ENCODE results near the gene SFT2D1.
"Not testable (repeated sequence)": the region's sequence is repeated elsewhere in the genome, so short reads cannot be mapped to it uniquely, and the experiment has no call there.

SFT2D1 gene

GRCh38 chr6:166342349-166343149, at the start of gene SFT2D1:
Gene SFT2D1 (minus strand): TSS chr6:166342545. CDS start chr6:166342481, 64 bp downstream.
- peak; percentile 92 for DNase-seq

GRCh38 chr6:166389119-166389518, 46.8 kb upstream of the SFT2D1 start:
- DNase-seq = no peak

GRCh38 chr6:166388290-166389004, 46.1 kb upstream of the SFT2D1 start:
- no peak for DNase-seq

- DNase-seq = no peak
Observed at GRCh38 chr6:166387642-166388289, 45.4 kb upstream of the SFT2D1 start.

GRCh38 chr6:166387098-166387497, 44.8 kb upstream of the SFT2D1 start:
- not testable (repeated sequence) for DNase-seq

- no peak for DNase-seq
Observed at GRCh38 chr6:166386111-166386510, 43.8 kb upstream of the SFT2D1 start.

GRCh38 chr6:166383802-166384363, 41.5 kb upstream of the SFT2D1 start:
- peak; percentile 75 for DNase-seq

GRCh38 chr6:166382933-166383801, 40.8 kb upstream of the SFT2D1 start, which contains the start of gene MPC1:
Gene MPC1 (minus strand): TSS chr6:166382940. CDS start chr6:166382876, 64 bp downstream.
- peak; percentile 98 for DNase-seq

GRCh38 chr6:166382500-166382932, 40.2 kb upstream of the SFT2D1 start:
- no peak for DNase-seq

GRCh38 chr6:166381733-166382499, 39.6 kb upstream of the SFT2D1 start:
- DNase-seq = peak; percentile 89

GRCh38 chr6:166381381-166381732, 39.0 kb upstream of the SFT2D1 start:
- DNase-seq = no peak

- no peak for DNase-seq
Observed at GRCh38 chr6:166379800-166380199, 37.5 kb upstream of the SFT2D1 start.

GRCh38 chr6:166379103-166379586, 36.8 kb upstream of the SFT2D1 start:
- no peak for DNase-seq

GRCh38 chr6:166377721-166378120, 35.4 kb upstream of the SFT2D1 start:
- no peak for DNase-seq

- DNase-seq = no peak
Observed at GRCh38 chr6:166375013-166375412, 32.7 kb upstream of the SFT2D1 start.

GRCh38 chr6:166370489-166370888, 28.1 kb upstream of the SFT2D1 start:
- DNase-seq = no peak

GRCh38 chr6:166369782-166370181, 27.4 kb upstream of the SFT2D1 start:
- DNase-seq = no peak

- DNase-seq = no peak
Observed at GRCh38 chr6:166366921-166367320, 24.6 kb upstream of the SFT2D1 start.

- no peak for DNase-seq
Observed at GRCh38 chr6:166365806-166366205, 23.5 kb upstream of the SFT2D1 start.

GRCh38 chr6:166365221-166365620, 22.9 kb upstream of the SFT2D1 start:
- no peak for DNase-seq

- no peak for DNase-seq
Observed at GRCh38 chr6:166364456-166364855, 22.1 kb upstream of the SFT2D1 start.
